Prostate gland (tissue), 2 donors: ENCODE measurements around the gene PLEKHB1. TPM values are rescaled to one million over a fixed set of nuclear protein-coding genes. Genes with fewer than 3 reads are reported as not detected.

Experiments
- DNase-seq: peaks from one replicate; pipeline ENCODE4 v3.0.0-alpha.2; 2019; ENCODE audit warnings: low spot score
- H3K27ac ChIP-seq, 2 donors: fragments of 200-600 bp; sonication (generic); 2 replicates each; pipeline ENCODE4 v1.5.1; 2017 to 2019
- H3K27me3 ChIP-seq: fragments of 200-600 bp; sonication (generic); replicated peaks from 2 replicates; pipeline ENCODE4 v1.5.1; 2019; ENCODE audit not compliant: insufficient read depth
- H3K36me3 ChIP-seq, 2 donors: fragments of 200-600 bp; sonication (generic); 1 replicate in 1 of 2; 2 replicates in 1 of 2; pipeline versions ENCODE4 v1.5.1 to v1.8.1; 2017 to 2019
- H3K4me1 ChIP-seq: fragments of 200-600 bp; sonication (generic); replicated peaks from 2 replicates; pipeline ENCODE4 v1.5.1; 2019
- H3K4me3 ChIP-seq, 2 donors: fragments of 200-600 bp; sonication (generic); 2 replicates each; pipeline ENCODE4 v1.5.1; 2017 to 2019
- H3K9me3 ChIP-seq: fragments of 200-600 bp; sonication (generic); 2 replicates; pipeline ENCODE4 v1.5.1; 2017
- POLR2A ChIP-seq: fragments of 450-650 bp; IDR thresholded peaks from one replicate; pipeline ENCODE4 v1.6.1; 2016; ENCODE audit warnings: antibody characterized with exemption, mild to moderate bottlenecking
- POLR2AphosphoS5 ChIP-seq: sonication (generic); formaldehyde crosslinking; IDR thresholded peaks from one replicate; pipeline ENCODE4 v1.6.1; 2017; ENCODE audit warnings: antibody characterized with exemption
- WGBS: methylation state at CpG from one replicate; pipeline ENCODE4 v1.1.5; 2018; 5-methylcytosine and 5-hydroxymethylcytosine counted together
- intact Hi-C: fragments of 100-400 bp; cut with DNase I; formaldehyde crosslinking; loops from one replicate; pipeline ENCODE4 v1.14.2; 2022
- total RNA-seq, 2 donors: library from RNA; depleted of rRNA; stranded (reverse); fragments of >200 nt; gene quantifications; one replicate each; pipeline ENCODE4 v1.1.0, GENCODE V29; 2016
- TF ChIP-seq, protein P1 (sequence below), 4 experiments: fragments of 200-600 bp in 2 of 4; fragments of 450-650 bp in 2 of 4; sonication (generic) in 2 of 4; IDR thresholded peaks; 1 replicate in 3 of 4; 2 replicates in 1 of 4; pipeline ENCODE4 v1.5.1; 2016 to 2019; ENCODE audit warnings: antibody characterized with exemption in 4 of 4, mild to moderate bottlenecking in 2 of 4, moderate library complexity in 2 of 4

Gene PLEKHB1
- total RNA-seq, 2 donors from 2014 or later = 30.8 to 64.9 TPM

DNA sequence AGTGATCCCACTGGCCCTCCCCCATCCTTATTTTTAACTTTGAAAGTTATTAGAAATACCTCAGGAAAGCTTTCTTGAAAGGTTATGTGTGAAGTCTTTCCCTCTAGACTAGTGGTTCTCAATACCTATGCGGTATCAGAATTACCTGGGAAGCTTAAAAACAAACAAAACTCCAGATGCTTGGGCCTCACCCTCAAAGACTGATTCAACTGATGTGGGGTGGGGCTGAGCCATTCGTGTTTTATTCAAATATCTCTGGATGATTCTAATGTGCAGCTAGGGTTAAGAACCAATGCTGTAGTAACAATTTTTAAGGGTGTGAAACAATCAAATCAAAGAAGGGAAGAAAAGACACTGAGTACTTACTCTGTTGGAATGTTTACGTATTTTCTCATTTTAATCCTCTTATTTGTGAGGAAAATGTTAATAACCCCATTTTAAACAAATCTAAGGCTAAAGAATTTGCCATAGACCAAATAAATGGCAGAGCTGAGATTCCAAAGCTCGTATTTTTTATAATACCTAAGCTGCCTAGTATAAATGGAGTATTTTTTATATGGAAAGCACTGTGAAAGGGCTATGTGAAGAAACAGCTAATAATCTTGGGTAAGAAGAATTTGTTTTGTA, 47.6 kb downstream of the PLEKHB1 start:
- no peak for DNase-seq
- Histone ChIP-seq H3K36me3 (no peaks in the 10 kb centered on the region), H3K27ac (no peak overlapping the region), H3K9me3 (no peaks in the 10 kb centered on the region), H3K4me1 (no peaks in the 10 kb centered on the region), H3K27me3 (no peaks in the 10 kb centered on the region), H3K4me3 (no peak overlapping the region)
- 86% methylated on average over 4 of the region's 4 CpGs for WGBS
- TF ChIP-seq POLR2A (no peak), POLR2AphosphoS5 (no peak)
- TF ChIP-seq, protein P1, sequence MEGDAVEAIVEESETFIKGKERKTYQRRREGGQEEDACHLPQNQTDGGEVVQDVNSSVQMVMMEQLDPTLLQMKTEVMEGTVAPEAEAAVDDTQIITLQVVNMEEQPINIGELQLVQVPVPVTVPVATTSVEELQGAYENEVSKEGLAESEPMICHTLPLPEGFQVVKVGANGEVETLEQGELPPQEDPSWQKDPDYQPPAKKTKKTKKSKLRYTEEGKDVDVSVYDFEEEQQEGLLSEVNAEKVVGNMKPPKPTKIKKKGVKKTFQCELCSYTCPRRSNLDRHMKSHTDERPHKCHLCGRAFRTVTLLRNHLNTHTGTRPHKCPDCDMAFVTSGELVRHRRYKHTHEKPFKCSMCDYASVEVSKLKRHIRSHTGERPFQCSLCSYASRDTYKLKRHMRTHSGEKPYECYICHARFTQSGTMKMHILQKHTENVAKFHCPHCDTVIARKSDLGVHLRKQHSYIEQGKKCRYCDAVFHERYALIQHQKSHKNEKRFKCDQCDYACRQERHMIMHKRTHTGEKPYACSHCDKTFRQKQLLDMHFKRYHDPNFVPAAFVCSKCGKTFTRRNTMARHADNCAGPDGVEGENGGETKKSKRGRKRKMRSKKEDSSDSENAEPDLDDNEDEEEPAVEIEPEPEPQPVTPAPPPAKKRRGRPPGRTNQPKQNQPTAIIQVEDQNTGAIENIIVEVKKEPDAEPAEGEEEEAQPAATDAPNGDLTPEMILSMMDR (IDR thresholded peaks at IDR 0.05) = no peak
- intact Hi-C loops = no loop called here

DNA sequence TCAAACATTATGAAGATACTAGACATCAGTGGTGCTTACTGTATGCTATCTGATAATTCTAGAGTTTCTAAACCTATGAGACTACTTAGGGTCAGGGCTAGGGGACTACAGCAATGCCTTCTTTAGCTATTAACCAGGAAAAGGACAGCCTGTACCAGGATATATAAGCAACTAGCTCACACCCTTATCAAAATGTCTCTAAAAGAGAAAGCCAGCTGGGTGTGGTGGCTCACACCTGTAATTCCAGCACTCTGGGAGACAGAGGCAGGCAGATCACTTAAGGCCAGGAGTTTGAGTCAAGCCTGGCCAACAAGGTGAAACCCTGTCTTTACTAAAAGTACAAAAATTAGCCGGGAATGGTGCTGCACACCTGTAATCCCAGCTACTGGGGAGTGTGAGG, 58.7 kb downstream of the PLEKHB1 start:
- Histone ChIP-seq H3K4me3 (no peak overlapping the region), H3K36me3 (no peaks in the 10 kb centered on the region), H3K27ac (no peak overlapping the region), H3K9me3 (no peaks in the 10 kb centered on the region), H3K4me1 (no peaks in the 10 kb centered on the region), H3K27me3 (no peaks in the 10 kb centered on the region)
- intact Hi-C loops = no loop called here
- 100% methylated on average over 1 of the region's 1 CpG for WGBS
- no peak for DNase-seq
- TF ChIP-seq POLR2A = no peak
- TF ChIP-seq, protein P1 (IDR thresholded peaks at IDR 0.05) = no peak
- no peak for TF ChIP-seq POLR2AphosphoS5

DNA sequence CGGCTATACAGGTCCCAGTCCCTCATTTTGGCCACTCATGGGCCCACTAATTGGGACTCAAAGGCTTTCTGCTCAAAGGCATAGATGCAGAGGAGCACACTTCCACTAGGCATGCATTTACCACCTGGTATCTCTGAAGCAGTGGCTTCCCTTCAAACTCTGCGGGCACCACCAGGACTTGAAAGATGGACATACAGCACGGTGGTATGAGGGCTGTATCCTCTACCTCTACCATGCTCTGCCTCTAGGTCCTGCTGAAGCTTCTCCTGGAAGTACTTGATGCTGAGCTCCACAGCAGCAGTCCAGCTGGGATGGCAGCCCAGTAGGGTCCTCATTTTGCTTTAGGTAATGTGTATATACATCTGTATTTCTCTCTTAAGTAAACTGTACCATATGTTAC, 64.6 kb downstream of the PLEKHB1 start:
- WGBS = 95% methylated on average over 3 of the region's 3 CpGs
- Histone ChIP-seq H3K27me3 (no peaks in the 10 kb centered on the region), H3K4me3 (no peak overlapping the region), H3K4me1 (no peaks in the 10 kb centered on the region), H3K9me3 (no peaks in the 10 kb centered on the region), H3K27ac (no peak overlapping the region), H3K36me3 (no peaks in the 10 kb centered on the region)
- TF ChIP-seq, protein P1 (IDR thresholded peaks at IDR 0.05) = no peak
- no peak for TF ChIP-seq POLR2A
- TF ChIP-seq POLR2AphosphoS5 = no peak
- DNase-seq = no peak
- intact Hi-C loops = no loop called here

Other genes starting within 250 kb of the PLEKHB1 start
- 10 to 100 TPM; 27.3 to 38.3 TPM for gene FAM168A, start 48.5 kb upstream of the PLEKHB1 start, total RNA-seq
- 100 to 1,000 TPM; 152 to 200 TPM for gene RAB6A, start 114.5 kb downstream of the PLEKHB1 start, total RNA-seq
- 10 to 100 TPM; 11.1 to 33.0 TPM for gene MRPL48, start 141.3 kb downstream of the PLEKHB1 start, total RNA-seq
- gene COA4, start 230.3 kb downstream of the PLEKHB1 start, total RNA-seq = 100 to 1,000 TPM in 1 of 2 donors, 10 to 100 TPM in 1; 57.0 to 136 TPM
- 10 to 100 TPM; 15.6 to 28.3 TPM for gene PAAF1, start 230.4 kb downstream of the PLEKHB1 start, total RNA-seq